ENCODE measurements around the gene GPR173. TPM values are rescaled to one million over a fixed set of nuclear protein-coding genes. Genes with fewer than 3 reads are reported as not detected.

GPR173 gene
- total RNA-seq, 1 donor from 2014 or later = 2.5 TPM

DNA sequence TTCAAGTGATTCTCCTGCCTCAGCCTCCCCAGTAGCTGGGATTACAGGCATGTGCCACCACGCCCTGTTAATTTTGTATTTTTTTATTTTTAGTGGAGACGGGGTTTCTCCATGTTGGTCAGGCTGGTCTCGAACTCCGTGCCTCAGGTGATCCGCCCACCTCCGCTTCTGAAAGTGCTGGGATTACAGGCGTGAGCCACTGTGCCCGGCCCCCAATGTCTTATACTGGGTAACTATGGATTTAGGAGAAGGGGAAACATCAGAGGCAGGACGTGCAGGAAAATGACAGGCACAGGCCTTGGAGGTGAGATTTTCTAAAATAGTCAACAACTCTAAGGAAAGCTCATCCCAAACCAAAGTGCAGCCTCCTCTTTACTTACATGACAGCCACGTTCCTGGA, 22.5 kb downstream of the GPR173 start:
- DNase-seq (ENCODE audit: low read depth) = no peak

DNA sequence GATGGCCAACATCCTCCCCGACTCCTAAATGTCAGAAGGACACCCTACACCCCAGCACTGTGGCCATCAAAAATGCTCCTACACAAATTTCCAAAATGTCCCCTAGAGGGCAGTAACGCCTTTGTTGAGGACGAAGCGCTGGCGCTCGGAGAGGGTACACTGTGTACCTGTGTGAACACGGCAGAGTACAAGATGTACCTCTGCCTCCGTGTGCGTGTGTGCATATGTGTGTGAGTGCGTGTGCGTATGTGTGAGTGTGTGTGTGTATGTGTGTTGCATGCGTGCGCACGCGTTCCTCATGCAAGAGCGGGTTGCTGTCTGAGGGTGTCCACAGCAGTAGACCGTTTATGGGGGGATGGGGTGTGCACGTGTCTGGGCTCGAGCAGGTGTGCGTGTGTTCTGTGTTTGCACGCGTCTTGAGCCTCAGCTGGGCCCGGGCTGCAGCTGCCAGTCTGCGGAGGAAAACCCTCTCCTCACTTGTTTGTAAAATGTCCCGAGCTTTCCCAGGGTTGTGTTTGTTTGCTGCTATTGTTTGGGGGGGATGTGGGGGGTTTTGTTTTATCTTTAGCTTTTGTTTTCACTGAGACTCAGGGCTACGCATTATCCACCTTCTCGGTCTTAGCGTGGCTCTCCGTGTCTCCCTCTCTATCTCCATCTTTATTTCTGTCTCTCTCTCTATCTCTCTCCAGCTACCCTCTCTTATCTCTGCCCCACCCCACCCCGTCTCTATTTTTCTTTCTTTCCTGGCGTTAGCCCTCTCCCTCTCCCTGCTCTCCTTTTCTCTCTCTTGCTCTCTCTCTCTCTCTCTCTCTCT, 23.2 kb downstream of the GPR173 start:
- DNase-seq (ENCODE audit: low read depth) = peak; percentile 69

DNA sequence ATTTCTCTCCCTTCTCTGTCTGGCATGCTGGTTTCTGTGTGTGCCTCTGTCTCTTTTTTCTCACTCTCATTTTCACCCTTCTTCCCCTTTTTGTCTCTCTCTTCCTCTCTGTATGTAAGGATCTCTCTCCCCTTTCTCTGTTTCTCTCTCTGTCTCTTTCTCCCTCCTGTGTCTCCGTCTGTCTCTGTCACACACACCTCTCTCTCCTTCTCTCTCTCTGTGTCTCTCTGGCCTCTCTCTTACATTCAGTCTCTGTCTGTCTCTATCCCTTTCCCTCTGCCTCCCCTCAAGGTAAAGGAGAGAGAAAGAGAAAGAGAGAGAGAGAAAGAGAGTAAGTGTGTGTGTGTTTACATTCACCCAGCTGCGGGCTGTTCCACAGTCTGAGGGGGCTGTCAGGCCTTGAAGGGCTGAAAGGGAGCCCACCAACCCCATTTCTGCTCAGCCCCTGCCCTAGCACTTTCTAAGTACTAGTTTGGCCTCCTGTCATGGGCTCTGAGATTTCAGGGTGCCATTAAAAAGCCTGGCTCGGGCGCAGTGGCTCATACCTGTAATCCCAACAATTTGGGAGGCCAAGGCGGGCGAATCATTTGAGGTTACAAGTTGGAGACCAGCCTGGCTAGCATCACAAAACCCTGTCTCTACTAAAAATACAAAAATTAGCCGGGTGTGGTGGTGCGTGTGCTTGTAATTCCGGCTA, 24.0 kb downstream of the GPR173 start:
- no peak for DNase-seq (ENCODE audit: low read depth)

DNA sequence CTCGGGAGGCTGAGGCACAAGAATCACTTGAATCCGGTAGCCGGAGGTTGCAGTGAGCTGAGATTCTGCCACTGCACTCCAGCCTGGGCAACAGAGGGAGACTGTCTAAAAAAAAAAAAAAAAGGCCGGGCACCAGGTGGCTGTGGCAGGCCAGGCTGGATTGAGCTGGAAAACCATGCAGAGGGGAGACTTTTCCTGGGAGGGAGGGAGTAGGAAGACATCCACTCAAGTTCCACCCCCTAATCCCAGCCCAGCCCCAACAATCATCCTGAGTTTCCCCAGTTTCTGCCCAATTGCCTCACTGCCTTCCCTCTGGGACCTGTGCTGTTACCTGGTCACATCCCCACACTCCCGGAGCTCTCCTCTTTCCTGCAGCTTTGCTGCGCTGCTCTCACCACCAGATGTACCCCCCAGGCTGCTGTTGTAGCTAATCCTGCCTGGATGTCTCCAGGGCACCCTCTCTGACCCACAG, 24.6 kb downstream of the GPR173 start:
- no peak for DNase-seq (ENCODE audit: low read depth)

DNA sequence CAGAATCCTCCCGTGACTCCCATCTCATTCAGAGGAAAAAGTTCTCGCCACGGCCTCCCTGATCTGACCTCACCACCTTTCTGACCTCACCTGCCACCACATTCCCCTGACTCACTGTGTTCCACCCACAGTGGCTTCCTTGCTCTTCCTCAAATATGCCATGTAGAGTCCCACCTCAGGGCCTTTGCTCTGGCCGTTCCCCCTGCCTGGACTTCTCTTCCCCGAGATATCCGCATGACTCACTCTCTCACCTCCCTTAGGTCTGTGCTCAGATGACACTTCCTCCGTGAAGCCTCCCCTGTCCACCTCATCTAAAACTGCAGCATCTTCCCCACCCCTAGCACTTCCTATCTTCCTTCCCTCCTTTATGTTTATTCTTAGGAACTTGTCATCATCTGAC, 26.4 kb downstream of the GPR173 start:
- no peak for DNase-seq (ENCODE audit: low read depth)

DNA sequence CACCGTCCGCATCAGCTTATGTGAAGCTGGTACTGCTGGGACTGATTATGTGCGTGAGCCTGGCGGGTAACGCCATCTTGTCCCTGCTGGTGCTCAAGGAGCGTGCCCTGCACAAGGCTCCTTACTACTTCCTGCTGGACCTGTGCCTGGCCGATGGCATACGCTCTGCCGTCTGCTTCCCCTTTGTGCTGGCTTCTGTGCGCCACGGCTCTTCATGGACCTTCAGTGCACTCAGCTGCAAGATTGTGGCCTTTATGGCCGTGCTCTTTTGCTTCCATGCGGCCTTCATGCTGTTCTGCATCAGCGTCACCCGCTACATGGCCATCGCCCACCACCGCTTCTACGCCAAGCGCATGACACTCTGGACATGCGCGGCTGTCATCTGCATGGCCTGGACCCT, 28.1 kb downstream of the GPR173 start:
- DNase-seq (ENCODE audit: low read depth) = no peak

DNA sequence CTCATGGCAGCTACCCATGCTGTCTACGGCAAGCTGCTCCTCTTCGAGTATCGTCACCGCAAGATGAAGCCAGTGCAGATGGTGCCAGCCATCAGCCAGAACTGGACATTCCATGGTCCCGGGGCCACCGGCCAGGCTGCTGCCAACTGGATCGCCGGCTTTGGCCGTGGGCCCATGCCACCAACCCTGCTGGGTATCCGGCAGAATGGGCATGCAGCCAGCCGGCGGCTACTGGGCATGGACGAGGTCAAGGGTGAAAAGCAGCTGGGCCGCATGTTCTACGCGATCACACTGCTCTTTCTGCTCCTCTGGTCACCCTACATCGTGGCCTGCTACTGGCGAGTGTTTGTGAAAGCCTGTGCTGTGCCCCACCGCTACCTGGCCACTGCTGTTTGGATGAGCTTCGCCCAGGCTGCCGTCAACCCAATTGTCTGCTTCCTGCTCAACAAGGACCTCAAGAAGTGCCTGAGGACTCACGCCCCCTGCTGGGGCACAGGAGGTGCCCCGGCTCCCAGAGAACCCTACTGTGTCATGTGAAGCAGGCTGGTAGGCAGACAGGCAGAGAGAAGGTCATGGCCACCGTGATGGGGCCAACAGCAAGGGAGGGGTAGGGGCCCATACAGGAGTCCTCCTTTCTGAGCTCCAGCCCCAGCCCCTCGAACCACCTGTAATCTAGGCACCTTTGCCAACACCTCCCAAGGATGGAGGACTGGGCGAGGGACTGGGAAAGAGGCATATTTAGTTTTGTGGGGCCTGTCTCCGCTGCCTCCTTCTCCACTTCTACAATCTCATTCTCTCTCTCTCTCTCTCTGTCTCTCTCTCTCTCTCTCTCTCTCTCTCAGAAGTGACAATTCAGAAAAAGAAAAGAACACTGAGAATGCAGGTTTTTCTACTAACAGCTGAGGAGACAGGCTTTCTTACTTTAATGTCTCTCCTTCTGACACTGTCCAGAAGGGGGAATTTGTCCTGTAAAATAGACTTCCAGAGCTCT, 28.9 kb downstream of the GPR173 start:
- DNase-seq (ENCODE audit: low read depth) = no peak

DNA sequence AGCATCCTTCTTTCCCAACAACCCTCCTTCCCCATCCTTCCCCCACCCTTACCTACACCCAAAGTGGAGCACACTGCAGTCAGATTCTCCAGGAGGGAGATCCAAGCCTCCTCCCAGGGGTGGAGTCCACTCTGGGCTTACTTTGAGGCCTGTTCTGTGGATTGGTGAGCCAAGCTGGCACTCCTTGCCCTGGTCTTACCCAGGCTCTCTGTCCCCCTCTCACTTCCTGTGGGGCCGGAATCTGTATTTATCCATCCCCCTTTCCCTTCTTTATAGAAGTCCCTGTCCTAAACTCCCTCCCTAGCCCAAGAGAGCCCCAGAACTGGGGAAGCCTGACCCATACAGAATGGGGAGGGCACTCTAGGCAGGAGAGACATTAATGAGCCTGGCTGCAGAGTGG, 30.4 kb downstream of the GPR173 start:
- DNase-seq (ENCODE audit: low read depth) = no peak

DNA sequence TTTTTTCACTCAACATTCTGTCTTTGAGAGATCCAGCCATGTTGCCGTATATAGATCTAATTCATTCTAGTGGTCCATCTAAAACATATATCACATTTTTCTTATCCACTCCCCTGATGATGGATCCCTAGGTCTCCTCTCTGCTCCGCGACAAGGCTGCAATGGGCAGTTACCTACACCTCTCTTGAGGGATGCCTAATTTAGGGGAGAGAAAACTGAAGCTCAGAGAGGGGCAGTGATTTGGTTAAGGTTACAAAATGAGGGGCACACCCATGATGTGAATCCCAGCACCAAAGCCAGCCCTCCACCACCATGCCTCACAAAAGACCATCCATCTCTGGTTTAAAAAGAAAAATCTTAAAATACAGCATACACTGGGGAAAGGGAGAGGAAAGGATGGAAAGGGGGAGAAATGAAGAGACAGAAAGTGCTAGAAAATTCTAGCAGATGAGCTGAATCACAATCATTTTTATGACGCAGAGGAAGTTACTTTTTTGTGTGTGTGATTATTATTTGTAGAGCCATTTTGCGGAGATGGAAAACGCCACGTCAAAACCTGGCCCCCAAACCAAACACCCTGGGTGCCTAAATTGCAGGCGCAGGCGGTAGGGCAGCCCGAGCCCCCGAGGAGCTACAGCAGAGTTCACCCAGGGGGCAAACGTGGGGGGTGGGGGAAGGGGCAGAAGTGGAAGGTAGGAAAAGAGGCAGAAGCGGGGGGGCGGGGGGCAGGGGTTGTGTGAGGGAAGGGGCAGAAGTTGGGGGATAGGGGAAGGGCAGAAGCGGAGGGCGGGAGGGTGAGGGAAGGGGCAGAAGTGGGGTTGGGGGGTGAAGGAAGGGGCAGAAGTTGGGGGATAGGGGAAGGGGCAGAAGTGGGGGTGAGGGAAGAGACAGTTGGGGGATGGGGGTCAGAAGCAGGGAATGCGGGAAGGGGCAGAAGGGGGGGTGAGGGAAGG, 32.3 kb downstream of the GPR173 start:
- DNase-seq (ENCODE audit: low read depth) = no peak

DNA sequence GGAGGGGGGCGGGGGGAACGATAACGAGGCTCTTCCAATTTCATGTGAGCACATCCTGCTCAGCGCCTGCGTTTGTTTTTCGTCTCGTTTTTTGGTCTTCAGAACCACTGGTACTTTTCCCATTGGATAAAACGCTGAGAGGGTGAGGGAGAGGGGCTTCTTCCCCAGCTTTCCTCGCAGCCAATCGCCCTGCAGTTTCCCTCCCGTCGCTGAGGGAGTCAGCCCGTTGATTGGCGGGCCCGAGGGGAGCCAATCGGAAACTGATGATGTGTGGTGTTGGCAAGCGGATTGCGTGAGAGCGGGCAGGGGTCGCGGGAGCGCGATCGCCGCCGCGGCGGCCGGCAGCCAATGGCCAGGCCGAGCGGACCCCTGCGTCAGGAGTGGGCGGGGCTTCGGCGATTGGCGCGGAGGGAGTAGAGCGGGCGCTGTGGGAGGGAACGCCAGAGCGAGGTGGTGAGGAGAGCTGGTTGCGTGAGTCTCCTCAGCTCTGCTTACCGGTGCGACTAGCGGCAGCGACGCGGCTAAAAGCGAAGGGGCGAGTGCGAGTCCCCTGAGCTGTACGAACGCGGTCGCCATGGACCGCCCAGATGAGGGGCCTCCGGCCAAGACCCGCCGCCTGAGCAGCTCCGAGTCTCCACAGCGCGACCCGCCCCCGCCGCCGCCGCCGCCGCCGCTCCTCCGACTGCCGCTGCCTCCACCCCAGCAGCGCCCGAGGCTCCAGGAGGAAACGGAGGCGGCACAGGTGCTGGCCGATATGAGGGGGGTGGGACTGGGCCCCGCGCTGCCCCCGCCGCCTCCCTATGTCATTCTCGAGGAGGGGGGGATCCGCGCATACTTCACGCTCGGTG, 33.6 kb downstream of the GPR173 start, which contains the start of gene TSPYL2:
TSS of gene TSPYL2 (plus strand) at position 443 of the 848 bp plus-strand sequence. CDS start at position 575, 132 bp downstream.
- peak; percentile 96 for DNase-seq (ENCODE audit: low read depth)

DNA sequence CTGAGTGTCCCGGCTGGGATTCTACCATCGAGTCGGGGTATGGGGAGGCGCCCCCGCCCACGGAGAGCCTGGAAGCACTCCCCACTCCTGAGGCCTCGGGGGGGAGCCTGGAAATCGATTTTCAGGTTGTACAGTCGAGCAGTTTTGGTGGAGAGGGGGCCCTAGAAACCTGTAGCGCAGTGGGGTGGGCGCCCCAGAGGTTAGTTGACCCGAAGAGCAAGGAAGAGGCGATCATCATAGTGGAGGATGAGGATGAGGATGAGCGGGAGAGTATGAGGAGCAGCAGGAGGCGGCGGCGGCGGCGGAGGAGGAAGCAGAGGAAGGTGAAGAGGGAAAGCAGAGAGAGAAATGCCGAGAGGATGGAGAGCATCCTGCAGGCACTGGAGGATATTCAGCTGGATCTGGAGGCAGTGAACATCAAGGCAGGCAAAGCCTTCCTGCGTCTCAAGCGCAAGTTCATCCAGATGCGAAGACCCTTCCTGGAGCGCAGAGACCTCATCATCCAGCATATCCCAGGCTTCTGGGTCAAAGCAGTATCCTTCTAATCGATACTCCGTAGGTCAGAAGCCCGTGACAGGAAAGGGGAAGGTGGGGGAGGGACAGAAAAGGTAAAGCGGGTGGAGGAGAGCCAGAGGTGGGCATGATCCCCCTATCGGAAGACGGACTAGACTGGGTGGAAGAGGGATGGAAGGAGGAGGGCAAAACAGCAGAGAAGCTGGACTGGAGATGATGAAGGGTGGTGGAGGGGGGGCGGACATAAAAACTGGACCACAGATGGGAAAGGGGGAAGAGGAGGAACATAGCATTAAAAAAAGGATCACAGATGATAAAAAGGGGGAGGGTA, 34.4 kb downstream of the GPR173 start:
- no peak for DNase-seq (ENCODE audit: low read depth)

DNA sequence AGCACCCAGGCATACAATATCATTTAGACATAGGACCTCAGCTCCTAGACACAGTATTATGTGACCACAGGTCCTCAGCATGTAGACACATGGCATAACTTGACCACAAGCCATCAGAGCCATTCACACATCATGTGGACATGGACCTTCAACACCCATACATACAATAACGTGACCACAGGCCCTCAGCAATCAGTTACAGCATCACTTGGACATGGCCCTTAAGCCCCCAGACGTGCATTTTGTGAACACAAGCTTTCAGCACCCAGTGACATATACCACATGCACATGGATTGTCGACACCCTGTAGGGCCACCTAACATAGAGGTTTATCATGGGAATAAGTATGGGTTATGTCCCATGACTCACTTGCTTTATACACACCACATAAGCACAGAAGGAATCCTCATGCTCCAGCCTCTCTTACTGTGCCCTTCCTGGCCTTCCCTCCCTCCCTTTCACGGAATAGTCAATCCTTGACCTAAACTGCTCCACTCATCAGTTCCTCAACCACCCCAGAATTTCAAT, 35.5 kb downstream of the GPR173 start:
- no peak for DNase-seq (ENCODE audit: low read depth)

DNA sequence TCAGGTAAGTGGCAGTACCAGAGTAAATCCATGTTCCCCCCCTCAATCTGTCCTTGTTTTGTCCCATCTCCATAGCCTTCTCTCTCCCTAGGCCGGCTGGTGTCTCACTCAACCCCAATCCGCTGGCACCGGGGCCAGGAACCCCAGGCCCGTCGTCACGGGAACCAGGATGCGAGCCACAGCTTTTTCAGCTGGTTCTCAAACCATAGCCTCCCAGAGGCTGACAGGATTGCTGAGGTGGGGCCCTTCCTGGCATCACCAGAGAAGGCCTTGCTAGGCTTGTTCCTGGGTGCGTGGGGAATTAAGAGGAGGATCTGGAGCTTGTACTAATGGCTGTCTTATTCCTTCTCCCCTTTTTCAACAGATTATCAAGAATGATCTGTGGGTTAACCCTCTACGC, 36.3 kb downstream of the GPR173 start:
- DNase-seq (ENCODE audit: low read depth) = no peak

DNA sequence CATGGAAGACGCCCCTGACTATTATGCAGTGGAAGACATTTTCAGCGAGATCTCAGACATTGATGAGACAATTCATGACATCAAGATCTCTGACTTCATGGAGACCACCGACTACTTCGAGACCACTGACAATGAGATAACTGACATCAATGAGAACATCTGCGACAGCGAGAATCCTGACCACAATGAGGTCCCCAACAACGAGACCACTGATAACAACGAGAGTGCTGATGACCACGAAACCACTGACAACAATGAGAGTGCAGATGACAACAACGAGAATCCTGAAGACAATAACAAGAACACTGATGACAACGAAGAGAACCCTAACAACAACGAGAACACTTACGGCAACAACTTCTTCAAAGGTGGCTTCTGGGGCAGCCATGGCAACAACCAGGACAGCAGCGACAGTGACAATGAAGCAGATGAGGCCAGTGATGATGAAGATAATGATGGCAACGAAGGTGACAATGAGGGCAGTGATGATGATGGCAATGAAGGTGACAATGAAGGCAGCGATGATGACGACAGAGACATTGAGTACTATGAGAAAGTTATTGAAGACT, 37.2 kb downstream of the GPR173 start:
- no peak for DNase-seq (ENCODE audit: low read depth)

DNA sequence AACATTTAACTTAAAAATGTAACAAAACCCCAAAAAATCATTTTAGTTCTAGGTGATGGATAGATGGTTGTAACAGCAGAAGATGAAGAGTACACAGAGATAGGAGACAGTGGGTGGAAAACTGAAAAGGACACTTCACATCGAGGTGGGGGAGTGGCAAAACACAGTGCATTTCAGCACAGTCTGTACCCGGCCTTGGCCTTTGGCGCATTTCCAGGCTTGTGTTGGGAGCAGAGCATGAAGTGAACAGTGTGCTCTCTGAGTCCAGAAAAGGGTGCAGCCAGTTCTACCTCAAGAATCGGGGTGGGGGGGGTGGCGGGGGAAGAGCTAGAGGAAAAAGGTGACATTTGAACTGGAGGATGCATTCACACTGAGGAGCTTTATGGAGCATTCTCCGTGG, 37.9 kb downstream of the GPR173 start:
- DNase-seq (ENCODE audit: low read depth) = no peak

DNA sequence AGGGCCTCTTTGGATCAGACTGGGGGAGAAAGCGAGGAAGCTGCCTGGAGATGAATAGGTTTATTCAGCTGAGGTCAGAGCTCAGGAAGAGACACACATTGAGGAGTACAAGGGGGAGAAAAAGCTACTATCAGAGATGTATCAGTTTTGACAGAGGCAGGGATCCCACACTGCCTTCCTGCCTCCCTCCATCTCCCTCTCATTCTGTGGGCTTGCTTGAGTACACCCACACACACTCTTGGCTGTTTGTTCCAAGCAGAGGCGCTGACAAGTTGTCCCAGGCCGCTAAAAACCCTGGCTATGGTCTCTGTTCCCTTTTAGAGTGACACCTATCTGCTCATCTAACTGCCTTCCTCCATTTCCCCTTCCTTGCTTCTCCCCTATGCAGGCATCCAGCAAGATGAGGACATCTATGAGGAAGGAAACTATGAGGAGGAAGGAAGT, 38.8 kb downstream of the GPR173 start:
- DNase-seq (ENCODE audit: low read depth) = no peak

DNA sequence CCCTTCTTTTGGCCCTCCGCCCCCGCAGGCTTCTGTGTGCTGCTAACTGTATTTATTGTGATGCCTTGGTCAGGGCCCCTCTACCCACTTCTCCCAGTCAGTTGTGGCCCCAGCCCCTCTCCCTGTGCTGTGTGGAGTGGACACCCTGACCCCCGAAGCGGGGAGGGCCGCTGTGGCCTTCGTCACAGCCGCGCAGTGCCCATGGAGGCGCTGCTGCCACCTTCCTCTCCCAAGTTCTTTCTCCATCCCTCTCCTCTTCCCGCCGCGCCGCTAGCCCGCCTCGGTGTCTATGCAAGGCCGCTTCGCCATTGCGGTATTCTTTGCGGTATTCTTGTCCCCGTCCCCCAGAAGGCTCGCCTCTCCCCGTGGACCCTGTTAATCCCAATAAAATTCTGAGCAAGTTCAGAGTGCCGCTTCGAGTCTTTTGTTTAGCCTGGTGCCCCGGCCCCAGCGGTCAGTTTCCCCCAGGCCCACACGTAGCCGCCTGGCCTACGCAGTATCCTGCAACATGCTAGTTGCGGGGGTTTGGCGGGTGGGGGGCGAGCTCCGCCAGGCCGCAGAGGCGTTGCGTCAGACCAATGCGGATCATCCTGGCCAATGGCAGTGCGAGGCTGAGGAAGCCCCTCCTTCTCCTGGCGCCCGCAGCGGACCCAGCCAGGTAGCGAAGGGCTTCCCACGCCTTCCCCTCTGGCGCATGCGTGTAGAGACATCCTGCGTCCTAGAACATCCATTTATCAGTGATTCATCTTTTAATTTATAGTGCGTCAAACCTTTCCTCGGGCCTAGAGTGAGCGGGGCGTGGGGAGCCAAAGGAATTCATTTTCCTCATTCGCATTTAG, 39.8 kb downstream of the GPR173 start:
- DNase-seq (ENCODE audit: low read depth) = no peak

Measured in myocyte (in vitro differentiated cells).